Measurements from ENCODE around the gene SLC13A2. TPM values are rescaled to one million over a fixed set of nuclear protein-coding genes. Genes with fewer than 3 reads are reported as not detected.
"Not testable (repeated sequence)": the region's sequence is repeated elsewhere in the genome, so short reads cannot be mapped to it uniquely, and the experiment has no call there.

The SLC13A2 gene
- total RNA-seq, 6 experiments from 2014 or later = 0.09 to 0.49 (median 0.24) TPM

GRCh38 chr17:28433721-28434120 is 39.7 kb upstream of the SLC13A2 start:
- Histone ChIP-seq H3K4me1 (peaks cover 0 to 10% (median 0%) of the 10 kb centered on the region in 4 donors), H3K36me3 (no peaks in the 10 kb centered on the region), H3K4me3 (no peak overlapping the region), H3K27me3 (no peaks in the 10 kb centered on the region), H3K9me3 (no peaks in the 10 kb centered on the region), H3K27ac (no peak overlapping the region)
- intact Hi-C loops (cut with DNase I) = no loop called here
- TF ChIP-seq POLR2A (IDR thresholded peaks at IDR 0.05) (no peak), CTCF (IDR thresholded peaks at IDR 0.05) (no peak)
- ATAC-seq = no peak
- no peak for DNase-seq
- WGBS (ENCODE audit: insufficient coverage, low coverage, low lambda C conversion rate, missing lambda C conversion rate) = 63% methylated on average over 1 of the region's 1 CpG

- H3K27ac ChIP-seq; H3K27me3 ChIP-seq; ATAC-seq; DNase-seq; H3K9me3 ChIP-seq; H3K4me3 ChIP-seq; intact Hi-C loops (cut with DNase I); H3K36me3 ChIP-seq; H3K4me1 ChIP-seq: not testable (repeated sequence)
- WGBS (ENCODE audit: insufficient coverage, low coverage, low lambda C conversion rate, missing lambda C conversion rate) = 91% methylated on average over 7 of the region's 8 CpGs
Measured at GRCh38 chr17:28434326-28434725, 39.1 kb upstream of the SLC13A2 start.

- Histone ChIP-seq H3K27me3 (no peaks in the 10 kb centered on the region), H3K36me3 (no peaks in the 10 kb centered on the region), H3K4me1 (peaks cover 0 to 14% (median 6%) of the 10 kb centered on the region in 4 donors), H3K27ac (peak overlapping the region in 2 of 3 donors; percentile 16 to 27), H3K4me3 (no peak overlapping the region), H3K9me3 (no peaks in the 10 kb centered on the region)
- 19% methylated on average over 6 of the region's 9 CpGs for WGBS (ENCODE audit: insufficient coverage, low coverage, low lambda C conversion rate, missing lambda C conversion rate)
- ATAC-seq = peak; percentile 68 to 92 (median 88)
- peak in 2 of 3 donors; percentile 70 to 74 for DNase-seq
- intact Hi-C loops (cut with DNase I) = no loop called here
- no peak for TF ChIP-seq CTCF (IDR thresholded peaks at IDR 0.05)
- TF ChIP-seq POLR2A (IDR thresholded peaks at IDR 0.05) = no peak
Measured at GRCh38 chr17:28443901-28444638, 29.4 kb upstream of the SLC13A2 start.

- ATAC-seq (no peak), DNase-seq (no peak)
- H3K4me3 ChIP-seq = no peak overlapping the region
- no peaks in the 10 kb centered on the region for H3K36me3 ChIP-seq
- H3K27ac ChIP-seq = no peak overlapping the region
- peaks cover 0 to 14% (median 6%) of the 10 kb centered on the region in 4 donors for H3K4me1 ChIP-seq
- TF ChIP-seq POLR2A (IDR thresholded peaks at IDR 0.05) = no peak
- TF ChIP-seq CTCF (IDR thresholded peaks at IDR 0.05) = no peak
- intact Hi-C loops (cut with DNase I) = no loop called here
- H3K9me3 ChIP-seq = no peaks in the 10 kb centered on the region
- 73% methylated on average over 6 of the region's 8 CpGs for WGBS (ENCODE audit: insufficient coverage, low coverage, low lambda C conversion rate, missing lambda C conversion rate)
- no peaks in the 10 kb centered on the region for H3K27me3 ChIP-seq
Measured at GRCh38 chr17:28446716-28447395, 26.6 kb upstream of the SLC13A2 start.

DNA sequence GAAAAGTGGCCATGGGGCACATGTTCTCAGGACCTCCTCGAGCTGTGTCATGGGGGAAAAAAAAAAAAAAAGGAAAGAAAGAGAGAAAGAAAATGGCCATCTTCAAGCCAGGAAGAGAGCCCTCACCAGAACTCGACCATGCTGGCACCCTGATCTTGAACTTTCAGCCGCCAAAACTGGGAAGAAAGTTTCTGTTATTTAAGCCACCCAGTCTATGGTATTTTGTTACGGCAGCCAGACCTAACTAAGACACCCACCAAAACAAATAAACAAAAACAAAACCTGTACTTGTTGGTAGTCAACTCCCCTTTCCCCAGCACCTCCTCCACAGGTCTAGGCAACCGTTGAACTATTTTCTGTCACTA is 26.1 kb upstream of the SLC13A2 start:
- DNase-seq = no peak
- TF ChIP-seq CTCF (IDR thresholded peaks at IDR 0.05) (no peak), POLR2A (IDR thresholded peaks at IDR 0.05) (no peak)
- Histone ChIP-seq H3K9me3 (no peaks in the 10 kb centered on the region), H3K4me1 (peaks cover 0 to 14% (median 6%) of the 10 kb centered on the region in 4 donors), H3K4me3 (no peak overlapping the region), H3K36me3 (no peaks in the 10 kb centered on the region), H3K27me3 (no peaks in the 10 kb centered on the region), H3K27ac (no peak overlapping the region)
- ATAC-seq = no peak
- 69% methylated on average over 5 of the region's 5 CpGs for WGBS (ENCODE audit: insufficient coverage, low coverage, low lambda C conversion rate, missing lambda C conversion rate)
- intact Hi-C loops (cut with DNase I) = no loop called here

Measured in right lobe of liver (tissue), 6 donors.